GM21825 (cell line): ENCODE data around the gene GP1BB.

ENCODE experiments used
- ATAC-seq: cut with Tn5 transposase; IDR thresholded peaks from one replicate; pipeline ENCODE4 v1.9.1; 2021; ENCODE audit warnings: mild to moderate bottlenecking, moderate library complexity; ENCODE audit not compliant: unreplicated experiment

The GP1BB gene

GRCh38 chr22:19764636-19765476 lies 41.5 kb downstream of the GP1BB start:
- no peak for ATAC-seq

GRCh38 chr22:19765477-19766239 lies 42.3 kb downstream of the GP1BB start:
- no peak for ATAC-seq

GRCh38 chr22:19766240-19766510 lies 42.8 kb downstream of the GP1BB start:
- ATAC-seq: no peak

GRCh38 chr22:19766511-19767426 lies 43.4 kb downstream of the GP1BB start:
- no peak for ATAC-seq

GRCh38 chr22:19767427-19768341 lies 44.3 kb downstream of the GP1BB start:
- no peak for ATAC-seq

- no peak for ATAC-seq
Observed at GRCh38 chr22:19769393-19769715, 46.0 kb downstream of the GP1BB start.

GRCh38 chr22:19770349-19771220 lies 47.2 kb downstream of the GP1BB start:
- no peak for ATAC-seq

GRCh38 chr22:19772422-19772672 lies 49.0 kb downstream of the GP1BB start:
- ATAC-seq: no peak

GRCh38 chr22:19772673-19773469 lies 49.5 kb downstream of the GP1BB start:
- ATAC-seq: peak; percentile 60

- no peak for ATAC-seq
Observed at GRCh38 chr22:19773470-19774040, 50.2 kb downstream of the GP1BB start.
